HG03457 (cell line): ENCODE measurements around the gene DENND1B.

ENCODE experiments used
- ATAC-seq: cut with Tn5 transposase; IDR thresholded peaks from one replicate; pipeline ENCODE4 v1.9.1; 2021; ENCODE audit warnings: moderate number of reproducible peaks; ENCODE audit not compliant: unreplicated experiment

The DENND1B gene, protein sequence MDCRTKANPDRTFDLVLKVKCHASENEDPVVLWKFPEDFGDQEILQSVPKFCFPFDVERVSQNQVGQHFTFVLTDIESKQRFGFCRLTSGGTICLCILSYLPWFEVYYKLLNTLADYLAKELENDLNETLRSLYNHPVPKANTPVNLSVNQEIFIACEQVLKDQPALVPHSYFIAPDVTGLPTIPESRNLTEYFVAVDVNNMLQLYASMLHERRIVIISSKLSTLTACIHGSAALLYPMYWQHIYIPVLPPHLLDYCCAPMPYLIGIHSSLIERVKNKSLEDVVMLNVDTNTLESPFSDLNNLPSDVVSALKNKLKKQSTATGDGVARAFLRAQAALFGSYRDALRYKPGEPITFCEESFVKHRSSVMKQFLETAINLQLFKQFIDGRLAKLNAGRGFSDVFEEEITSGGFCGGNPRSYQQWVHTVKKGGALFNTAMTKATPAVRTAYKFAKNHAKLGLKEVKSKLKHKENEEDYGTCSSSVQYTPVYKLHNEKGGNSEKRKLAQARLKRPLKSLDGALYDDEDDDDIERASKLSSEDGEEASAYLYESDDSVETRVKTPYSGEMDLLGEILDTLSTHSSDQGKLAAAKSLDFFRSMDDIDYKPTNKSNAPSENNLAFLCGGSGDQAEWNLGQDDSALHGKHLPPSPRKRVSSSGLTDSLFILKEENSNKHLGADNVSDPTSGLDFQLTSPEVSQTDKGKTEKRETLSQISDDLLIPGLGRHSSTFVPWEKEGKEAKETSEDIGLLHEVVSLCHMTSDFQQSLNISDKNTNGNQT

GRCh38 chr1:197775282-197776262 lies at the start of gene DENND1B:
TSS of gene DENND1B (minus strand) at chr1:197775480. CDS start at chr1:197775155, 325 bp downstream.
- peak; percentile 73 for ATAC-seq

- no peak for ATAC-seq
These were observed 39.0 kb upstream of the DENND1B start for GRCh38 chr1:197814306-197814705.

- ATAC-seq: no peak
These were observed 38.5 kb upstream of the DENND1B start for GRCh38 chr1:197813741-197814140.

DNA sequence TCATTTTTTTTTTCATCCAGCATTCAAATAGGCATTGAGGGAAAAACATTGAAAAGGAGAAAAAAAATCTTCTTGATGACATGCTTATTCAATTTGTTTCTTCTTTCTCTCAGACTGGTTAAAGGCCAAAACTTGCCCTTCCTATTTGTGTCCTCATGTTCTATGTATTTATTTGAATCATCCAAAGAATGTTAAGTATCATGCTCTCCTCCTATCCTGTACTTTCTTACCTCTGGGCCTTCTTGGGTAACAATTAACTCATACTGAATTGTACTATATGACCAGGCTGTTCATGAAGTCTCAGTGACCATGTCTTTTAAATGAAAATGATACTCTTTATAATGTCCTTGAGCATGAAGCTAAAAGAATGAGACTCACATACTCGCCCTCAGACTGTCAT lies 36.5 kb upstream of the DENND1B start:
- no peak for ATAC-seq

DNA sequence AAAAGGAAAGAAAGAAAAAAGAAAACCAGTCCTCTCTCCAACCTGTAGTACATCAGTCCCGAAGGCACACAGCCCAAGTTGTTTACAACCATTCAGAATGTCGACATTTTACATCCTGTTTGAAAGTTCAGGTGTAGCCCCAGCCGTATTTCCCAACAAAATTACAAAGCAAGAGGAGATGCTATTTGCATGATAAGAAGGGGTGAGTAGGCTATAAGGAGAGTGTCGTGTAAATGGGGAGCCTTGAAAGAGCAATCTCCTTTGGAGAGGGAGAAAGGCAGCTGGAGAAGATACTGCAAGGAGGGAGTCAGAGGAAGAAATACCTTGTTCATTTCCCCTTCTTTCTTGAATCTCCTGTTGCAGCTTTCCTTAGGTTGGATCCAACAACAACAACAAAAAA lies 35.5 kb upstream of the DENND1B start:
- ATAC-seq: no peak

- ATAC-seq: no peak
These were observed 33.6 kb upstream of the DENND1B start for GRCh38 chr1:197808880-197809279.

GRCh38 chr1:197807739-197808453 lies 32.6 kb upstream of the DENND1B start:
- no peak for ATAC-seq

- no peak for ATAC-seq
These were observed 31.9 kb upstream of the DENND1B start for GRCh38 chr1:197807216-197807615.

GRCh38 chr1:197806718-197807117 lies 31.4 kb upstream of the DENND1B start:
- ATAC-seq: no peak

- ATAC-seq: no peak
These were observed 26.4 kb upstream of the DENND1B start for GRCh38 chr1:197801684-197802083.

DNA sequence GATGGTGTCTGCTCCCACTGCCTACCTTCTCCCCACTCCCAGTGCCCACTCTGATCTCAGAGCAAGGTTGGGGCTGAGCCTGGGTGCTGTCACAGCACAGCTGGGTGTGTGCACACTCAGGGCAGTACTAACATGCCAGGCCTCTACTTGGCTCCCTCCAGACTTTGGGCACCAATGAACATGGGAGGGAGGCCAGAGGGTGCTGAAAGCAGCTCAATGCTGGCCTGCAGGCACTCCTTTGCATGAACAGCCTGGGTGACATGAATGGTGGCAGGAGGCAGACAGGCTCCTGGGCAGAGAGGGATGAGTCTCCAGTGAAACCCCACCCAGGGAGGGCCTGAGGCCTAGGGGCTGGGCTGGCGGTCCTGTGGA lies 25.8 kb upstream of the DENND1B start:
- no peak for ATAC-seq

DNA sequence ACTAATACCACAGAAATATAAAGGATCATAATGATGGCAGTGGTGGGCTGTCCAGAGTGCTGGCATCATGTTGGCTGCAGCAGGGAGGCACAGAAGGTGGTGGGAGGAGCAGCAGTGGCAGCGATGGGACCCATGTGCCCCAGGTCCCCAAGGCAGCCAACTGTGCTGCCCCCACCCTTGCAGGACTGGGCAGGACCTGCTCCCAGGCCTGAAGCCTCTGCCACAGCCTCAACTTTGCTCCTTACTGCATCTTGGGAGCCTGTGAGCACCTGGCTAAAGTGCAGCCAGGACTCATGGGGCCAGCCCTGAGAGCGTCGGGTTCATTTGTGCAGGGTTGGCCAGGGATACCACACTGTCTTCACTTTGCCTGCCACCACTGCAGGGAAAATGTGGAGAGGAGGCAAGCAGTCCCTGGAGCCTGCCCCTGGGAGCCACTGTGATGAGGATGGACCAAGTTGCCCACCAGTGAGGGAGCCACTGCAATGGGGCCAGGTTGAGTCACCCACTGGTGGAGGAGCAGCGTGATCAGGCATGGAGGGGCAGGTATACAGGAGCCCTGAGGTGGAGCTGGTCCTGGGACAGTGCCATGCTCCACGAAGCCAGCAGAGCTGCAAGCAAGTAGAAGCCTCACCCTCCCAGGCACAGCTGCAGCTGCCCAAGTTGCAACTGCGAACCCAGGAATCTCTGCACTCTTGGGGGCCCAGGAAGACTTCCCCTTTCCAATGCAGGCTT lies 25.3 kb upstream of the DENND1B start:
- no peak for ATAC-seq

GRCh38 chr1:197799271-197799670 lies 24.0 kb upstream of the DENND1B start:
- no peak for ATAC-seq

GRCh38 chr1:197798492-197798891 lies 23.2 kb upstream of the DENND1B start:
- no peak for ATAC-seq

DNA sequence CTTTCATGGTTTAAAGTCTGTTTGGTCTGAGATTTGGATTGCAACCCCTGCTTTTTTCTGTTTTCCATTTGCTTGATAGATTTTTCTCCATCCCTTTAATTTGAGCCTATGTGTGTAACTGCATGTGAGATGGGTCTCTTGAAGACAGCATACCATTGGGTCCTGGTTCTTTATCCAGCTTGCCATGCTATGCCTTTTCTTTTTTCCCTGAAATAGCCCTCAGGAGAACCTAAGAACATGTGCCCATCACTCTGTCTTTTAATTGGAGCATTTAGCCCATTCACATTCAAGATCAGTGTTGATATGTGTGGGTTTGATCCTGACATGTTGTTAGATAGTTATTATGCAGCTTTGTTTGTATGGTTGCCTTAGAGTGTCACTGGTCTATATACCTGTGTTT lies 21.7 kb upstream of the DENND1B start:
- no peak for ATAC-seq

GRCh38 chr1:197788741-197789739 lies 13.8 kb upstream of the DENND1B start:
- no peak for ATAC-seq

DNA sequence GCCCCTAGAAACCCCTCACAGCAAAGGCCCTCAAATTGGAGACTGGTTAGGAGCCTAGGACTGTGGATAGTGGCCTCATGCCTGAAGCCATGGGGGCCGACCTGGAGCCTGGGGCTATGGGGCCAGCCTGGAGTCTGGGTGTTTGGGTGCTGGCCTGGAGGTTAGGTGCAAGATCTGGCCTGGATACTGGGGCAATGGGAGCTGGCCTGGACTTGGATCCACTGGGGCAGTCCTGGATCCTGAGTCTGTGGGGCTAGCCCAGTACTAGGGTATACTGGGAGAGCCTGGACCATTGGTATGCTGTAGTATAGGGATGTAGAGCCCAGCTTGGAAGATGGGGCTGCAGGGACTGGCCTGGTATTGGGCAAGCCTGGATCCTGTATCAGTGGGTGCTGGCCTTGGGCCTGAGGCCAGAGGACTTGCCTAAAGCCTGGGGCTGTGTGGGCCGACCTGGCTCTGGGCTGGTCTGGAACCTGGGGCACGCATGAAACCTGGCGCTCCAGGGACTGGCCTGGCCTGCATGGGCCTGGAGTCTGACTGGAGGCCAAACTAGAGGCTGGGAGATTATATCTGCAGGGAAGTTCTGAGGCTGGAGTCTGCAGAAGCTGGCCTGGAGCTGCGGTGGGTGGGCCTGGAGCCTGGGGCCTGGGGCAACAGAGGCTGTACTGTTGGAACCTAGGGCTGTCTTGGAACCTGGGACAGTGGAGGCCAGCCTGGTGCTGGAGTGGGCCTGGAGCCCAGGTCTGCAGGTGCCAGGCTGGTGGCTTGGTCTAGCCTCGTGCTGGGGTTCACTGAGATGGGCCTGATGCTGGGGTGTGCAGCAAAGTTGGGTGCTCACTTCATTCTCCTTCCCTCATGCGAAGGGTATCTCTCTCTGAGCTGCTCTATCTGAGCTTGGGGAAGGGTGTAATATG lies 12.6 kb upstream of the DENND1B start:
- ATAC-seq: no peak
